Measurements from ENCODE around the gene HIGD2A. TPM values are rescaled to one million over a fixed set of nuclear protein-coding genes. Genes with fewer than 3 reads are reported as not detected.

Gene HIGD2A
- total and polyA plus RNA-seq, 10 of the 15 experiments (the other 5 are each of a cell fraction or from before 2014, with no cell fraction given) = 152 to 348 (median 194) TPM

DNA sequence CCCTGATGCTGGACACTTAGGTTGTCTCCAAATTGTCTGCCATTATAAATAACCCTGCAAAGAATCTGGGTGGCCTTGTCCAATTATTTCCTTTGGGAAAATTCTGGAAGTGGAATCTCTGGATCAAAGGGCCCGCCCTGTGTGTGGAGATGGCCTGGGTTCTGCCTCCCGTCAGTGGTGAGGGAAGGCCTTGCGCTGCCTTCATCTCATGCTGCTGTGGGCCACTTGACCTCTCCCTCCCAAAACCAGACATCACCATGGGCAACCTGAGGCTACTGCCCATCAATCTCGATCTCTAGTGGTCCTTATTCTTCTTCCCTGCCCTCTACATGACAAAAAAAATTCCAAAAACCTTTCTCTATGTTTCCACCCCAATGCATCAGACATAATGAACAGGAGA, 21.2 kb downstream of the HIGD2A start:
- ChIA-PET CTCF (interaction anchor here (1.0 to 1.1 kb wide), 2 partner anchors 18 to 248 kb away, joined by 3 read pairs; no protein-coding TSS in a partner anchor), POLR2A (interaction anchor here (0.6 kb wide), 1 partner anchor 44 kb away, joined by 3 read pairs; no protein-coding TSS in a partner anchor), RAD21 (ENCODE audit: unreplicated experiment) (no interaction called here), SMC1A (ENCODE audit: uncharacterized antibody, unreplicated experiment) (no interaction called here)
- Histone ChIP-seq H3K79me2 (ENCODE audit: control insufficient read depth, insufficient read depth, low read length) (no peaks in the 10 kb centered on the region), H2AFZ (ENCODE audit: control insufficient read depth, low read depth, low read length) (no peak overlapping the region), H3K4me2 (ENCODE audit: control insufficient read depth, insufficient read depth) (no peak overlapping the region), H3K9ac (ENCODE audit: control insufficient read depth, insufficient read depth, low read length) (no peak overlapping the region), H3K36me3 (ENCODE audit: control insufficient read depth in 2 of 2, insufficient read depth in 2 of 2, low read length in 1 of 2) (no peaks in the 10 kb centered on the region; a peak in 1 of 4 replicates), H3K27ac (ENCODE audit: control insufficient read depth, insufficient read depth) (no peak overlapping the region), H3K9me3 (replicated peaks; ENCODE audit: control insufficient read depth, insufficient read depth, low read length) (no peaks in the 10 kb centered on the region), H4K20me1 (ENCODE audit: control insufficient read depth, insufficient read depth) (no peaks in the 10 kb centered on the region), H3K4me1 (ENCODE audit: control insufficient read depth, insufficient read depth, low read length) (peaks cover 3% of the 10 kb centered on the region; the same call in 1 of the 2 replicates), H3K27me3 (replicated peaks in 1 of 2; ENCODE audit: control insufficient read depth in 2 of 2, insufficient read depth in 2 of 2, low read length in 1 of 2) (no peaks in the 10 kb centered on the region), H3K4me3 (no peak overlapping the region)
- TF ChIP-seq GABPA (IDR thresholded peaks at IDR 0.05; ENCODE audit: low read depth) = no peak
- no peak for TF ChIP-seq SUZ12 (IDR thresholded peaks at IDR 0.05; ENCODE audit: unreplicated experiment)
- TF ChIP-seq, protein P1, sequence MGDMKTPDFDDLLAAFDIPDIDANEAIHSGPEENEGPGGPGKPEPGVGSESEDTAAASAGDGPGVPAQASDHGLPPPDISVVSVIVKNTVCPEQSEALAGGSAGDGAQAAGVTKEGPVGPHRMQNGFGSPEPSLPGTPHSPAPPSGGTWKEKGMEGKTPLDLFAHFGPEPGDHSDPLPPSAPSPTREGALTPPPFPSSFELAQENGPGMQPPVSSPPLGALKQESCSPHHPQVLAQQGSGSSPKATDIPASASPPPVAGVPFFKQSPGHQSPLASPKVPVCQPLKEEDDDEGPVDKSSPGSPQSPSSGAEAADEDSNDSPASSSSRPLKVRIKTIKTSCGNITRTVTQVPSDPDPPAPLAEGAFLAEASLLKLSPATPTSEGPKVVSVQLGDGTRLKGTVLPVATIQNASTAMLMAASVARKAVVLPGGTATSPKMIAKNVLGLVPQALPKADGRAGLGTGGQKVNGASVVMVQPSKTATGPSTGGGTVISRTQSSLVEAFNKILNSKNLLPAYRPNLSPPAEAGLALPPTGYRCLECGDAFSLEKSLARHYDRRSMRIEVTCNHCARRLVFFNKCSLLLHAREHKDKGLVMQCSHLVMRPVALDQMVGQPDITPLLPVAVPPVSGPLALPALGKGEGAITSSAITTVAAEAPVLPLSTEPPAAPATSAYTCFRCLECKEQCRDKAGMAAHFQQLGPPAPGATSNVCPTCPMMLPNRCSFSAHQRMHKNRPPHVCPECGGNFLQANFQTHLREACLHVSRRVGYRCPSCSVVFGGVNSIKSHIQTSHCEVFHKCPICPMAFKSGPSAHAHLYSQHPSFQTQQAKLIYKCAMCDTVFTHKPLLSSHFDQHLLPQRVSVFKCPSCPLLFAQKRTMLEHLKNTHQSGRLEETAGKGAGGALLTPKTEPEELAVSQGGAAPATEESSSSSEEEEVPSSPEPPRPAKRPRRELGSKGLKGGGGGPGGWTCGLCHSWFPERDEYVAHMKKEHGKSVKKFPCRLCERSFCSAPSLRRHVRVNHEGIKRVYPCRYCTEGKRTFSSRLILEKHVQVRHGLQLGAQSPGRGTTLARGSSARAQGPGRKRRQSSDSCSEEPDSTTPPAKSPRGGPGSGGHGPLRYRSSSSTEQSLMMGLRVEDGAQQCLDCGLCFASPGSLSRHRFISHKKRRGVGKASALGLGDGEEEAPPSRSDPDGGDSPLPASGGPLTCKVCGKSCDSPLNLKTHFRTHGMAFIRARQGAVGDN (IDR thresholded peaks at IDR 0.05) = no peak
- TF ChIP-seq NR2F1 (conservative IDR thresholded peaks at IDR 0.05) = no peak
- in situ Hi-C loops (cut with MboI) (no loop called here), intact Hi-C loops (cut with micrococcal nuclease; ENCODE audit: unreplicated experiment) (loop anchor here (10.0 kb wide), 2 partner anchors 235 to 675 kb away; partner anchors contain the start of gene TSPAN17)
- FAIRE-seq = no peak
- no peak for DNase-seq (ENCODE audit: low read depth, low spot score)
- BruUV-seq (replicated peaks) = no TSS peak
- ATAC-seq = no peak
- WGBS (ENCODE audit: insufficient coverage, insufficient replicate concordance, low lambda C conversion rate, missing lambda C conversion rate) = 97% methylated on average over 4 of the region's 4 CpGs
